ENCODE results near the gene EXOSC2.

EXOSC2 gene

DNA sequence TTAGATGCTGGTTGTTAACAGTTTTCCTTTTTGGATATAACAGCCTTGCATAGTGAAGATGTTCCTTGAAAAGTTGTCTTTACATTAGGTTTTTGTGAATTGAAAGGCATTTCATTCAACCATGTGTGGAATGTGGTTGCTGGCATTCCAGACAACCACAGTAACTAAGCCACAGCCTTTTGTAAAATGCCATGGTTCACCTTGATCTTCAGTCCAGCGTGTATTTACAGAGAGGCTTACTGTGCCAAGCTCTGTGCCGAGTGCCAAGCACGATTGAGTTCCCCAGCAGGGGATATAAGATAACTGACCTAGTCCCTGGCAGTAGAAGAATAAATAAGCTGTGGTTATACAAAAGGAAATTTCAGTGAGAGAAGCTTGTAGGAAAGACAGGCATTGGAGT, 4.9 kb downstream of the EXOSC2 start:
- FAIRE-seq: no peak

DNA sequence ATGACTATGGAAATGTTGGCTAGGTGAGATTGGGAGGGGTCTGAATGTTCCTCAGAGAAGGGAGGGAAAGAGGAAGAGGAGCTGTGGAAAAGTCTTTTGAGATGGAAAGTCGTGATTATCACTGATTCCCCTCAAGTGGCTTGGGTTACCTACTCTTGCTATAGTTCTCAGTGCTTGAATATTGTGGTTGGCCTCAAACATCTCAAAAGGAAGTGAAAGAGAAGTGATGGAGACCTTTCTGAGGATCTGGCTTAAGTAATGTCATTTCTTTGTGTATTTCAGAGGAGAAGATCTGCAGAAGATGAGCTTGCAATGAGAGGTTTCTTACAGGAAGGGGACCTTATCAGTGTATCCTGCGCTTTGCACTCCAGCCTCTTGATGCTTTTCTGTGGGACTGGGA, 5.5 kb downstream of the EXOSC2 start:
- no peak for FAIRE-seq

DNA sequence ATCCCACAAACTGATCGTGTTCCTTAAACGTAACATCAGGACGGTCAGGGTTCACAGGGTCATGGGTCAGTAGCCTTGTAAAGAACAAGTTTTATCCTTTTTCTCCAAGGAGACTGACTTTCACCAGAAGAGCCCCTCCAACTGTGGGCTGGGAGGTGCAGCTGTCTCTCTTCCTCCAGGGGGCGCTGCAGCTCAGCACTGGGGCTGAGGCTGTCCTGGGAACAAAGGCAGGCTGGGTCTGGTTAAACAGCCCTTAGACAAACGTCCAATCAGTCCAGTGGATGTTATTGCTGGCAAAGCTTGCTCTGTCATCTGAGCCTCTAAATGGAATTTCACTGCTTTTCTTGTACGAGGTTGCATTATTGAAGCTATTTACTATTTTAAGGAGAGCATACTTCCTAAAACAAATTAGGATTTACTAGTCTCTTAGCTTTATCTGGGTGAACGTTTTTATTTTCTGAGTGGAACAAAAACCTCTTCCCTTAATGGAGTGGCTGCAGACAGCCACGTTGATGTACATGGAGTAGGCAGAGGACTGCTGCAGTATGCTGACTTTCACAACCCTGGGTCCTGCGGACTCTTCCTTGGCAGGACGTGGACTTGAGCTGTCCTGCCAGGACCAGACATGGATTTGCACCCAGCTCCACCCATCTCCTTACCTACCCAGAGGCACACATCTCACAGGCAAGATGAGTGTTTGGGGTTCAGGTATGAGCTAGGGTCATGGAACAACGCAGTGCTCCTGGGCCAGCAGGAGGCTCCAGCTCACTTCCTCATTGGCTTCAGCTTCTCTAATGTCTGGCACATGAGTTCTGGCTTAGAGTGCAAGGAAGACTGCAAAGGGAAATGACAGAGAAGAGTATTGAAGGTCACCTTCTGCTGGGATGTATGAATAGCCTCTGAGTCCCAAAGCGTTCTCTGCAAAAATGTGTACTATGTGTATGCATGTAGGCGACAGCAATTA, 7.8 kb downstream of the EXOSC2 start:
- FAIRE-seq: no peak

DNA sequence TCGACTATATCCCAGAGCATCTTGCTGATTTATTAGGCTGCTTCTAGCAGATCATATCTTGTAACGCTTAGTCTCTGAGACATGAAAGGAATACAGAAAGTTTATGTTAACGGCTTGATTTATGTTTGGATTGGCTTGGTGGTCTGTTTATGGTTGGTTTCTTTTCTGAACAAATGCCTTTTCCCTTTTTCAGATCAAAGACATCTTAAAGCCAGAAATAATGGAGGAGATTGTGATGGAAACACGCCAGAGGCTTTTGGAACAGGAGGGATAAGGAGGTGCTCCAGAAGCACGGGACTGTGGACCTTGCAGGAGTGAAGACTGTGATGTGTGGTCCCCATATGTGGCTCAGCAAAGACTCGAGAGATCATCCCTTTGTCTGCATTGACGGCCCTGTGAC, 9.9 kb downstream of the EXOSC2 start:
- no peak for FAIRE-seq

DNA sequence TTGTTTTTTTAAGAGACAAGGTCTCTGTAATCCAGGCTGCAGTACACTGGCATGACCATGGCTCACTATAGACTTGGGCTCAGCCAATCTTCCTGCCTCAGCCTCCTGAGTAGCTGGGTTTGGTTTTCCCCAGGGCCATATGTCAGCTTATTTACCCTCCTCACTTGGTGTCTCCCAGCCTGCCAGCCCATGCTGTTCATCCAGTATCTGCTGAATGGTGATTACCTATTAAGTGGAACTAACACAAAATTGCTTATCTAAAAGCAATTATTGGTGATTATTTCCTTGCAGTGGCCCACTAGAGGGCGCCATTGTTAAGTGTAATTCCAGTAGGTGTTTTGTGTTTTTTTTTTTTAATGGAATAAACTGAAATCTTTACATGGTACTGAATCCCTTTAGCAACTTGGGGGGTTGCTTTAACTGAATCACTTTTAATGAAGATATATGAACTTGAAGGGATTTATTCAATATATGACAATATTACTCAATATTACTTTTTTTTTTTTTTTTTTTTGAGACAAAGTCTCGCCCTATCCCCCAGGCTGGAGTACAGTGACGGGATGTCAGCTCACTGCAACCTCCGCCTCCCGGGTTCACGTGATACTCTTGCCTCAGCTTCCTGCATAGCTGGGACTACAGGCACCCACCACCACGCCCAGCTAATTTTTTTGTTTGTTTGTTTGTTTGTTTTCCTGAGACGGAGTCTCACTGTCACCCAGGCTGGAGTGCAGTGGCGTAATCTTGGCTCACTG, 13.8 kb downstream of the EXOSC2 start:
- FAIRE-seq: no peak

DNA sequence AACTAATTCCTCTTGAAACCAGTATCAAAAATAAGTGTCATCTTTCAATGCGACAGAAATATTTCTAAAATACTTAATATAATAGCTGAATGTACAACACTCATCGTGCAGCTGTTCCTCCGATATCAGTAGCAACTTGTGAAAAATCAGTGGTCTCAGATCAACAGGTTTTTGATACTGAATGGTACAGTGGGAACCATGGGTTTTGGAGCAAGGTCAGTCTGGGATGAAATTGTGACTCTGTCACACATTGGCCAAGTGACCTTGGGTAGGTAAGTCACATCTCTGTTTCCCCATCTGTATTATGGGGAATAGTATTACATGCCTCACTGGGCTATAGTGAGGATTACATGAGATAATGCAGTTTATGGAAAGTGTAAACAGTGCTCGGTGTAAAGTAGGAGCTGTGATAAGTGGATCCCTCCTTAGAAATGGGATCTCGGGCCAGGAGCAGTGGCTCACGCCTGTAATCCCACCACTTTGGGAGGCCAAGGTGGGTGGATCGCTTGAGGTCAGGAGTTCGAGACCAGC, 17.3 kb downstream of the EXOSC2 start:
- FAIRE-seq: no peak

DNA sequence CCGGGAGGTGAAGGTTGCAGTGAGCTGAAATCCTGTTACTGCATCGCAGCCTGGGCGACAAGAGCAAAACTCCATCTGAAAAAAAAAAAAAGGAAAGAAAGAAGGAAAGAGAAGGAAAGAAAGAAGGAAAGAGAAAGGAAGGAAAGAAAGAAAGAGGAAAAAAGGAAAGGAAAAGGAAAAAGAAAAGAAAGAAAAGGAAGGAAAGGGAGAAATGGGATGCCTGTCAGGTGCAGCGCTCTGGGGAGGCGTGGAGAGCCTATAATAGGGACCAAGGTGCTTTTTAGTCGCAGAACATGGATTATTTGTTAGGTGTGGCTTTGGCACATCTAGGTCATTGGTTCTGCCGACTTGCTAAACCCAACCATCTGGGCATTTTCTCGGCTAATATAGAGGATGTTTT, 17.9 kb downstream of the EXOSC2 start:
- no peak for FAIRE-seq

DNA sequence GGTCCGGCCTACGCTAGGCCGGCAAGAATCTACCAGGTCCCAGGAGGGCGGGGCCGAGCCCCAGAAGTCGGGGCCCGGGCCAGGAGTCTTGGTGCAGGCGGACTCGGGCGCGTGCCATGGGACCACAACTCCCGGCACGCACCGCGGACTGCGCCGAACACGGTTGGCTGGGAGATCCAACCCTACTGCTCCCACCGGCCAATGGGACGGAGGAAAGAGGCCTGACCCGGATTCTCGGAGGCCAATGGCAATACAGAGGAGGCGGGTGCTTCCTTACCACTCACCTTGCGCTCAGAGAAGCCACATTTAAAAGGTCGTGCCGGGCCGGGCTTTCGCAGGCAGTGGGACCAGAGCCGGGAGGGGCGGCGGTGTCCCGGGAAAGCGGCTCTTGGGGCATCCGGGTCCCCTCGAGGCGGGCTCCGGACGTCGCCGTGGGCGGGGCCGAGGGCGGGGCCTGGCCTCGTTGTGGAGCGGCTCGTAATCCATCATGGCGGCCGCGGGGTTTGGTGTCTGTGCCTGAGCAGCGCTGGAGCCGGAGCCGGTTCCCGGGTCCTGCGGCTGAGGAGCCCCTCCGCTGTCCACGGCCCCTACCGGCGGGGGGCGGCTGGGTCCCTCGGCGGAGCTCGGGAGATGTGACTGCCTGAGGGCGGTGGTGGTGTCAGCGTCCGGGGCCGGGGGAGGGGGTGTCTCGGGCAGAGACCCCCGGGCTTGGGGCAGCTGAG, 19.1 kb downstream of the EXOSC2 start:
- FAIRE-seq: peak; percentile 96

DNA sequence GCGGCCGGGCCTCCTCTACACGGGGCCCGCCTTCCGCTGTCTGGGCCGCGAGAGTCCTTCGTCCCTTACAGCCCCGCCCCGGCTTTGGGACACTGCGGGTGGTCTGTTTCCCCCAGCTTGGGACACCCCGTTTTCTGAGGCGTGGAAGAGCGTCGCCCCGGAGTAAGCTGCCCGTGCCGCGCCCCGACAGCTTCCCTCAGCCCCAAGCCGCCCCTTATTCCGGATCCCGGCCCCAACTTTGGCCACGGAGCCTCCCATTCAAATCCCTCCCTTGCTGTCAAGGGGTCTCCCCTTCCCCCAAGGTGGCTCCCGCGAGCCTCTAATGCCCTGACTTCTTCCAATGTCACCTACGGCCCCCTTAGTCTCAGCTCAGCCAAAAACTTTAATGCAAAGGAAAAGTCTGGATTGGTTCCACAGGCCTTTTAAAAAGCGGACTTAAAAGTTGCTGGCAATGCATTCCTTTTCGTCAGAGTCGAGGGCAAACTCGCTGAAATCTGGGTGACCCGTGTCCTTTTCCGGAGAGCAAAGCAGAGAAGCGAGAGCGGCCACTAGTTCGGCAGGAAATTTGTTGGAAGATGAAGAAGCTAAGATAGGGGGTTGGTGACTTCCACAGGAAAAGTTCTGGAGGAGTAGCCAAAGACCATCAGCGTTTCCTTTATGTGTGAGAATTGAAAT, 19.8 kb downstream of the EXOSC2 start:
- FAIRE-seq: no peak

DNA sequence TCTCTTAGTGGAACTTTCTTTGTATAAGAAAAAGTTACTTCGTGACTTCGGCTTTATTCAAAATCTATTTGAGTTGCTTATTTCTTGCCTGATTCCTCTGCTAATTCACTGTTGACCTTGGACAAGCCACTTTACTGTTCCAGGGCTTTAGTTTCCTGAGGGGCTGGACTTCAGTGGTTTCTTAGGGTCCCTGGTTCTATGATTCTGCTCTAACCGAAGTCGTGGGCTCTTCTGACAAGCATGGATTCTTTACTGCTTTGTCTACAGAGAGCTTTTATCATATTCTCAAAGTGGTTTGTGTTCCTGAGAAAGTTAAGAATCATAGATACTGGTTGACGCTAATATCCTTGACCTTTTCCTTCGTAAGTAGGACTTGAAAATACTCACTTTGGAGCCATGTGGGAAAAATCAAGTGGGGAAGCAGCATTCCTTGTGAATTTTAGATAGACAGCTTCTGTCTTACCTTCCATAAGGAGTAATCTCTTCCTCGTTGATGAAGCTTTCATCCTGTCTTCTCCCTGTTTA, 21.1 kb downstream of the EXOSC2 start:
- no peak for FAIRE-seq

DNA sequence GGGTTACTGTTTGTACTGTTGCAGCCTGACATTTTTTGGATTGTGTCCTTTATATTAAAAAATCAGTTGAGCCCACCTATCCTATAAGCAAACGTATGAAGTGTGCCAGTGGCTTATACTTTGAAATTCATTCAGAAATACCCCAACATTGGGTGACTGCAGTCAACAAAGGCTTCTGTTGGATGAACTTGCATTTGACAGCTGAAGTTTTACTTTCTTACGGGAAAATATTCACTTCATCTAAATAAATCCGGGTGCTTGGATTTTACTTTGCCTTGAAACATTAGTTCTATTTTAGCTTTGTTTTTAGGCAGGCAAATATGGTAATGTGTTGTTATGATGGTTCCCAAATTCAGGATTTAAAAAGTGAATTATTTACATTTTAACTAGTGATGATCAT, 21.7 kb downstream of the EXOSC2 start:
- FAIRE-seq: no peak

DNA sequence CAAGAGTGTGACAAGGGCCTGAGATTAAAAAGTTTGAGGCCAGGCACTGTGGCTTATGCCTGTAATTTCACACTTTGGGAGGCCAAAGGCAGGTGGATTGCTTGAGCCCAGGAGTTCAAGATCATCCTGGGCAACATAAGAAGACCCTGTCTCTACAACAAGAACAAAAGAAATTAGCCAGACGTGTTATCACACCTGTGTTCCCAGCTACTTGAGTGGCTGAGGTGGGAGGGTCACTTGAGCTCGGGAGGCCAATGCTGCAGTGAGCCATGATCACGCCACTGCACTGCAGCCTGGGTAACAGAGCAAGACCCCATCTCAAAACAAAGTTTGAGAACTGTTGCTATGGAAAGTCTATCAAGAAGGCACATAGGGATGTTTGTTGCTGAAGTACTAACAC, 25.0 kb downstream of the EXOSC2 start:
- FAIRE-seq: no peak

DNA sequence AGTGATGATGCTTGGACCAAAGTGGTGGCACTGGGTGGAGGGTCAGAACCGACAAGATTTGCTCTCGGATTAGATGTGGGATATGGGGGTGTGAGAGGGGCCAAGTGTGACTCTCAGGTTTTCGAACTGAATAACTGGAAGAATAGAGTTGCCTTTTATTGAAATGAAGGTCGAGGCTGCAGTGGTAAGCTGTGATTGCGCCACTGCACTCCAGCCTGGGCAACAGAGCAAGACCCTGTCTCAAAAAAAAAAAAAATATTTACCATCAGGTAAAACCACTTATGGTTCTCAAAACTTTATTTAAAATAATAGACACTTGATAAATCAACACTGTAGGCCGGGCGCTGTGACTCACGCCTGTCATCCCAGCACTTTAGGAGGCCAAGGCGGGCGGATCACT, 27.2 kb downstream of the EXOSC2 start:
- FAIRE-seq: no peak

DNA sequence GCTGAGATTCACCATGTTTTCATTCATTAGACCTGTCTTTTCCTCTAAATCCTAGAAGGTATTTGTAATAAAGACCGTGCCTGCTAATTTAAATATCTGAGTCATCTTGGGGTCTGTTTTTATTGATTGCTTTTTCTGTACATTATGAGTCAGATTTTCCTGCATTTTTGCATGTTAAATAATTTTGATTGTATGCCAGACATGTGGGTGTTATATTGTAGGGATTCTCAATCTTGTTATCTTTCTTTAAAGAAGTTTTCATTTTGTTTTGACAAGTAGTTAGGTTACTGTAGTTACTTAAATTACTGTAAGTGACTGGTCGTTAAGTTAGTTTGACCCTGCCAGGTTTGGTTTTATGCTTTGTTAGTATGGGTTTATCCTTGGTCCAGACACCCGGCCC, 35.1 kb downstream of the EXOSC2 start:
- FAIRE-seq: peak; percentile 84

DNA sequence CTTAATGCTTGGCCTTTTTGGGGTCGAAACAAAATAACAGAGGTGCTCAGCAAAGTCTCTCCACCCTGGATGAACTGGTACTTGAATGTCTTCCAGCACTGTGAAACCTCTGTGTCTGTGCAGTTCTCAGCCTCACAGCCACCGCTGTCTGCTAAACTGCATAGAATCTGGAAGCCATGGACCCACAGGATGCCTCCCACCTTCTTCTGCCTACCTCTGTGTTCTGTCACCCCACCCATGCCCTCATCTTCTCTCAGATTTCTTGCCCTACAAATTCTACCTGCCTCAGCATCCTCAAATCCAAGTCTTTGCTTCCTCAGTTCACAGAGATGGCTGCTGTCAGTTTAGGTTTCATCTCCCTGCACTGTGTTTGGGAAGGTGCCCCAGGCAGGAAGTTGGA, 35.6 kb downstream of the EXOSC2 start:
- FAIRE-seq: no peak

DNA sequence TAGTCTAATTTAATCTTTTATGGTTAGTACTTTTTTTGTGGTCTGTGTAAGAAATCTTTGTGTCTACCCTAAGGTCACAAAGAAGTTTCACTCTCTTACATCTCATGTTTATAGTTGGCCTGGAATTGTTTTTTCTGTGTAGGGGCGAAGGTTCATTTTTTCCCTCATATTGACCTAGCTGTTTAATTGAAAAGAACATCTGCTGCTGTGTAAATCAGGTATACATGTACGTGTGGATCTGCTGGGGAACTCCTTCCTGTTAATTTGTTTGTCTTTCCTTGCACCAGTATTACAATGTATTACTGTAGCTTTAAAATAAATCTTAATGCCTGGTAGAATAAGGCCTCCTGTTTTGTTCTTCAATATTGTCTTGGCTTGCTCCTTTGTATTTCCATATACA, 37.8 kb downstream of the EXOSC2 start:
- peak; percentile 26 for FAIRE-seq

DNA sequence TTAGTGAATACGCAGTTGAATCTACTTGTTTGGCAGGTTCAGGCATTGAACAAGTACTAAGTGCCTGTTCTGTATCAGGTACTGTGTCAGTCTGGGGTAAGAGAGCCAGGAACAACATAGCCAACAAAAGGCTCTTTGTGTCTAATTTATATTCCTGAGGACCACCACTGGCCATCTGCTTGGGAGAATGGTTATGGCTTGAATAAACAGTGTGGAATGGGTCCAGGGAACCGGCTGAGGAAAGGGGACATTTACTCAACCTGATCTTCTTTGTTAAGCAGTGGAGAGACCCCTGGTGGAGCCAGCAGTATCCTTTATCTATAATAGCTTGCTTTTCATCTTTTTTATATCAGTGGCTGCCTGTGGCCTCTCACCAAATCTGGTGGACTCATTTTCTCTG, 38.6 kb downstream of the EXOSC2 start:
- no peak for FAIRE-seq

DNA sequence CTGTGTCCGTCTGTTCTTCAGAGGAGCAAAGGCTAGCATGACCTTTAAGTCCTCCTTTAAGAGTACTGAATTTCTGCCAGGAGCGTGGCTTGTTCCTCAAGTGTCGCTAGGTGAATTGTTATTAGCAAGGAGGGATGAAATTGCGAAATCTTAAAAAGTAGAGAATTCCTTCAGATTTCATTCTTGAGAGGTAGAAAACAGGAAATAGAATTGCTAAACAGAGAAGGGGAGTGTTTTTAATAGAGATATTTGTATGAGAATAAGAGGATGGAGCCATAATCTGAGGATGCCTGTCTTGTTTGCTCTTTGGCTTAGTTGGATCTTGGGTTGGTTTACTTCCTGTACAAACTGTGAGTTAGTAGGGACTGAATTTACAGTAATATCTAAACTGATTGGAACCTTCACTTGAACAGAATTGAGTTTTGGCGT, 39.2 kb downstream of the EXOSC2 start:
- FAIRE-seq: peak; percentile 21

DNA sequence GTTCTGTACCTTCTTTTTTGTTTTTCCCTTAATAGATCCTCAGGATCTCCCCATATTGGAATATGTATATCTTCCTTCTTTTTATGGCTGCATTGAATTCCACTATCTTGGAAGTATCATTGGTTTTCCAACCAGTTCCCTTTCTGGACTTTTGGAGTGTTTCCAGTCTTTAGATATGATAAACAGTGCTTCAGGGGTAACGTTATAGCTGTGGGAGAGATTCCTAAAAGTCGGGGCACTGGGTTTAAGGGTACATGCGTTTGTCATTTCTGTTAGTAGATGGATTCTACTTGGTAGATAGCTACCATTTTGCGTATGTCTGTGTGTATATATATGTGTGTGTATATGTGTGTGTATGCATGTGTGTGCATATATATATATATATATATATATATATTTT, 42.0 kb downstream of the EXOSC2 start:
- FAIRE-seq: no peak

DNA sequence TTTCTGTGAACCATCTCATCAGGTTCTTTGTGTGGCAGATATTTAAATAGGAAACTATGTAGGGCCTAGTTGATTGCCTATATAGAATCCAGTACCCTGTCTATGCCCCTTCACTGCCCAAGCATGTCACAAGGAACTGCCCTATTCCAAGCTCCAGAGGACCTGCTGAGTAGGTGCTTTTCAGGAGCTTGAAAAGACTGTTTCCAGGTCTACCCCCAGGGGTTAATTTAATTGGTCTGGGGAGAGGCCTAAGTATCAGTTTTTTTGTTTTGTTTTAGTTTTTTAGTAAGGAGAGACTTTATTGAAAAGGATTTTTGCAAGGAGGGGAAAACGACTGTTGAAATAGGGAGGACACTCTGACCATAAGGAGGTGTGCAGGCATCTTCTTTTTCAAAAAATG, 43.3 kb downstream of the EXOSC2 start:
- FAIRE-seq: no peak

DNA sequence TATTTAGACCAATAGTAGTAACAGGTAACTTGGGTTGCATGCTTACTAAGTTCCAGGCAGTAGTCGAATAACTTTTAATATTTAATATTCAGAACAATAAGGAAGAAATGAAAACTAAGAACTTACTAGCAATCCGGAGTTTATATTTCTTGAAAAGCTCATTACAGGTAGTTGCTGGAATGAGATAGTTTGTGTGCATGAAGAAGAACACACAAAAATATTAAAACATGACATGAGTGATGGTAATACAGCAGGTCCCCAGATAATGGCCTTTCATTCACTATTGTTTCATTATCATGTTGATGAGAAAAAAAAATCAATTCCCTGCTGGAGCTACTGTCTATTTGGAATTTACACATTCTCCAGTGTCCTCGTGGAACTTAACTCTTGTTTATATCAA, 44.7 kb downstream of the EXOSC2 start:
- FAIRE-seq: no peak

DNA sequence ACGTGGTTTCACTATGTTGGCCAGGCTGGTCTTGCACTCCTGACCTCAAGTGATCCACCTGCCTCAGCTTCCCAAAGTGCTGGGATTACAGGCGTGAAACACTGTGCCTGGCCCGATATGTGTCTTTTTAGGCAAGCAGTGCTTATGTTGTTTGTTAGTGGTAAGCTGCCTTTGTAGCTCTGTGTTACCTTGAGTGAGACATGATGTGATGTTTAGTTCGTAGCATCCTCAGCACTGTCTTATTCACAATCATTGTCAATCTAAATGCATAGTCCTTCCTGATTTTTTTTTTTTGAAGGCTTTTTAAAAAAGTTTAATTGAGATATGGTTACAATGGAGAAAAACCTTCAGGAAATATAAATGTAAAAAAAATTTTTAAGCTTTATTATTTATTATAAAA, 45.5 kb downstream of the EXOSC2 start:
- no peak for FAIRE-seq
